HG02981 (cell line): ENCODE data around the gene CHN2.

Experiments
- ATAC-seq: cut with Tn5 transposase; IDR thresholded peaks from one replicate; pipeline ENCODE4 v1.9.1; 2021; ENCODE audit warnings: mild to moderate bottlenecking, moderate library complexity; ENCODE audit not compliant: unreplicated experiment

CHN2 gene

GRCh38 chr7:29356631-29357030 lies 162.1 kb downstream of the CHN2 start:
- no peak for ATAC-seq

DNA sequence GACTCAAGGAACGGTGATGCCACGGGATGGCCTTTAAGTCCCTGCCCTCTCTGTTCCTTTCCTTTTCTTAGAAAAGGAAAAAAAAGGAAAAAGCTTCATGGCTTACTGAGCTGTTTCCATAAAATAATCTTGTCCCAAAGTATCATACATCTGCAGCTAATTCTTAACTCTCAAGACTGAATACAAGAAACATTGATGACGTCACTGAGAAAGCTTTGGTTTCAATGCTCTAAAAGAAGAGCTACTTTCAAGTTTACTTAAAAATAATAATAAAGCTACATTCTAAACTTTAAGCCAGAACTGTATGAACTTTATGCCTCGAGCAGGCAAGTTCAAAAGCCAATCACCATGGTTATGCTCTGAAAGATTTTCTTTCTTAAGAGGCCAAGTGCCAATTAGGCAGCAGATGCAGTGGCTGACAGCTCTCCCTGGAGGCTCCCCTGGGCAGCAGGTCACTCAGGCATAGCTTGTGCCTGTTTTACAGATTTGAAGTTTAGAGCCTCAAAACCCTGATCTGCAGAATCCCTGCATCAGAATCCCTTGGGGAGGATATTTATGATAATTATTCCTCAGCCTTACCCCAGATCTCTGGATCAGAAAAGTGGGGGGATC lies 165.0 kb downstream of the CHN2 start:
- no peak for ATAC-seq

GRCh38 chr7:29360633-29361625 lies 166.4 kb downstream of the CHN2 start:
- no peak for ATAC-seq

- ATAC-seq, result no peak
Observed at GRCh38 chr7:29362380-29362779, 167.8 kb downstream of the CHN2 start.

GRCh38 chr7:29363636-29364425 lies 169.3 kb downstream of the CHN2 start:
- ATAC-seq, result no peak

- no peak for ATAC-seq
Observed at GRCh38 chr7:29364661-29365060, 170.1 kb downstream of the CHN2 start.

GRCh38 chr7:29365423-29365822 lies 170.8 kb downstream of the CHN2 start:
- no peak for ATAC-seq

- ATAC-seq, result no peak
Observed at GRCh38 chr7:29367784-29368183, 173.2 kb downstream of the CHN2 start.

DNA sequence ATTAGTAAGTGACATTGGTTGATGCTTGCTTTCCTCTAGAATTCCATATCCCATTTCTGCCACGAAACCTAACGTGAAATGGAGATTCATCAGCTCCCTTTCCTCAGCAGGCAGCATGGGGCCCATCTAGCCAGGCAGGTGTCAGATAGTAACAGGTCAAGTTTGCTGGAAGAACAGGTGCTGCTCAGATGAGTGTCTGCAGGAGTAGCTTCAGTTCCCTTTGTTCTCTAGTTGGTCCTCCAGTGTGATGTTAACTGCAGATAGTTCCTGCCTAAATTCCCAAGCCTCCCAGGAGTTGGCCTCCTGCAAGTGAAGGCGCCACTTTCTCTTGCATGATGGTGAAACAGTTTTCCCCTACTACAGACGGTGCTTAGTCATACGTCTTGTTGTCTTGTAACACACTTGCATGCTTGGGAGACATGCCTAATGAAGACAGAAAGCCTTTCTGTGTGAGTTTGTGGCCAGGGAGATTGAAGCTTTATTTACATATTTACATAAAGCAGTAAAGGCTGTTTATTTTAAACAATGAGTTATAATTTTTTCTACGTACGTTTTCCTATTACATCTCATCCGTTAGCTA lies 175.4 kb downstream of the CHN2 start:
- ATAC-seq, result no peak

DNA sequence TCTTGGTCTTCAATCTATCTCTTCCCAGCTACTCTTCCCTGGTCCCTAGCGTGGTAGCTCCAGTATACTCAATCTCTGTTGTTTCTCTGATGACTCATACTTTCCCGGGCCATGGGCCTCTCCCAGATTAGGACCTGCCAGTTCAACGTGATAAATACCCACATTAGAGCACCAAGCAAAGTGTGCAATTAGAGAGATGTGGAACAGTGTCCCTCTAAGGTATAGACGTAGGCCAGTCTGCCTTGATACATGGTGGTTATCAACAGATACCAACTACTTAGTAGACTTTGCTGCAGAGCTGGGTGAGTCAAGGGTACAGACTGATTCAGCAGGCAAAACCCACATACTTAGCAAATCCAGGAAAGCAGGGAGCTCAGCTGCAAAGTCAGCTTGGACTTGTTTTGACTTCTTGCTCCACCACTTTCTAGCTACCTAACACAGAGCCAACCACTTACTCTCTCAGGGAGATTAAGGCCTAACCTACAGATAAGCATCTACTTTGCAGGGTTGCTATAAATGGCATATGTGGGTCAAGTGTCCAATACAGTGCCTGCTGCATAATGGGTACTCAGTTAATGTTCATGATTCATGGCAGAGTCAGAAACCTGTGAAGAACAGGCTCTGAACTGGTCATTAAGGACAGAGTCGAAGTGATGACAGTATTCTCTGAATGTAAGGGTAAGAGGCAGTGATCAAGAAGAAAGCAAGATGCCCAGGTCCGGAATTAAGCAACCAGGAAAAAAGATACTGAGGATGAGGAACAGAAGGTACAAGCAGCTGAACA lies 176.1 kb downstream of the CHN2 start:
- ATAC-seq, result no peak

- no peak for ATAC-seq
Observed at GRCh38 chr7:29371472-29371871, 176.9 kb downstream of the CHN2 start.

DNA sequence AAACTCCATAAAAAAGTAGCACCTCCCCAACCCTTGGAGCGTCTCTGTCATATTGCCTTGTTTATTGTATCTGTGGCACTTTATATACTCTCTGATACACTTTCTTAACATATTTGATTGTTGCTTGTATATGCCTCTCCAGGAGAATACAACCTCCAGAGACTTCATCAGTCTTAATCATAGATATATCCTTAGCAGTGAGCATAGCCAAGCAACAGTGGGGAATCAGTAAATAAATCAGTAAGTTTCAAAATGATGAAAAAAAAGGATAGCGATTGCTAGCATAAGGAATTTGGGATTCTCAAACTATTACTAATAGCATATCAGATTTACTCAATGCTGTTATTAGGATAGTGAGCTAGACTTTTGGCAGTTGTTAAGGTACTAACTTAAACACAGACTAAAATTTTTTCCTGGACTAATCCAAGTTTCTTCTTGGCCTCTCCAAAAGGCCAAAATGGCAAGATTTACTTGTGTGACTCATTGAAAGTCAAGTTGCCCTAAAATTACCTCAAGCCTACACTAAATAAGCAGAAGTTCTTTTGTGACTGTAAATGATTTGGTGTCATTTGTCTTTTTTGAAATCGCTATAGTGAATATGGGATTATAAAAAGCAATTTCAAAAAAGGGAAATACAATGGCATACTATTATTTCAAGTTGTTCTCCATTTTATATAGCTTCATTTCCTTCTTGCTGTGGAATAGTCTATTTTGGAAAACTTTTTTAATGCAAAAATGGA lies 177.9 kb downstream of the CHN2 start:
- no peak for ATAC-seq

- no peak for ATAC-seq
Observed at GRCh38 chr7:29375641-29376562, 181.3 kb downstream of the CHN2 start.

GRCh38 chr7:29377718-29378117 lies 183.1 kb downstream of the CHN2 start:
- no peak for ATAC-seq

- ATAC-seq, result no peak
Observed at GRCh38 chr7:29379551-29379950, 185.0 kb downstream of the CHN2 start.

DNA sequence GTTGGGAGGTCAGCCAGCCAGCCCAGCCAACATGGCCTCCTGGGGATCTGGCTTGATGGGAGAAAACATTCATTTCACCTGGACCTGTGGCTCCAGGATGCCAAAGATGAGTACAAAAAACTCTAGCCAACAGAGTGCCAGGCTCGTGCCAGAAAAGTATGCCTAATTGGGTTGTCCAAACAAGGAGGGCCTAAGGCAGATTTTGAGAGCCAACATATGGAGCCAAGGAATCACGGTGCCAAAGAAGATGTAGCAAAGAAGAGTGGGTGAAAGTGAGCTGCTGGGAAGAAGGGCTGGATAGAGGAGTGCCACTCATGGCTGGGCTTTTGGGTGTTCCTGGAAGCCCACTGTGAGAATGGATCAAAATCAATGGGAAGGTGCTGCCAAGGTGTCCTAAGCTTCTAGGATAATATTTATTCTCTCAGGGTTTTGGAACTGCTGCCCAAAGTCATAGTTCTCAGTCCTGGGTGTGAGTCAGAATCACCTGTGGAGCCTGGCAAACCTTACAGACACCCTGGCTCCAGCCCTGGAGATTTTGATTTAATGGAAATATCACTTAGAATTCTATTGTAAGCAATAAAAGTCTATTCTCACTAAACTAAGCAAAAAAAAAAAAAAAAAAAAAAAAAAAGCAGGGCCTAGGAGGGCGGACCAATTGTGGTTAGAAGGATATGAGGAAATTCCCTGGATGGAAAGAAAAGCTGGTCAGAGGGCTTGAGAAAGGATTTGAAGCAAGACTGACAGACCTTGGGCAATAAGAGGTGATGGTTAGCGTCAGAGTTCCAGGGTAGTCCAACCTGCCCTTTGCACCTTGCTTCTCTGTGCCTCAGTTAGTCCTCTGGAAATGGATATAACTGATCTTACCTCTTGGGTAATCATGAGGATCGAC lies 186.9 kb downstream of the CHN2 start:
- no peak for ATAC-seq

GRCh38 chr7:29384277-29384676 lies 189.7 kb downstream of the CHN2 start:
- no peak for ATAC-seq
